Central memory CD8-positive, alpha-beta T cell (primary cell): Measurements from ENCODE around the gene CCNI2.

ENCODE experiments used
- ATAC-seq: fragments of 150-1000 bp; cut with Tn5 transposase; replicated peaks from 2 replicates; pipeline ENCODE4 v1.10.0; 2022; ENCODE audit warnings: mild to moderate bottlenecking, moderate FRiP score, moderate number of reproducible peaks; ENCODE audit not compliant: poor library complexity, severe bottlenecking; ENCODE audit errors: extremely low read depth
- DNase-seq, 2 donors: peaks; one replicate each; pipeline ENCODE4 v3.0.0; 2021; ENCODE audit warnings: low spot score in 2 of 2
- H3K27ac Mint-ChIP-seq: one replicate; pipeline ENCODE4 v1.8.0; 2022; ENCODE audit warnings: low read depth, mild to moderate bottlenecking, moderate library complexity, mixed read lengths
- H3K27me3 Mint-ChIP-seq: one replicate; pipeline ENCODE4 v1.8.0; 2022; ENCODE audit warnings: mixed read lengths
- H3K36me3 Mint-ChIP-seq: one replicate; pipeline ENCODE4 v1.8.0; 2022; ENCODE audit warnings: mild to moderate bottlenecking, moderate library complexity, mixed read lengths; ENCODE audit not compliant: insufficient read depth
- H3K4me1 Mint-ChIP-seq: one replicate; pipeline ENCODE4 v1.8.0; 2022; ENCODE audit warnings: mixed read lengths
- H3K4me3 Mint-ChIP-seq: one replicate; pipeline ENCODE4 v1.8.0; 2022; ENCODE audit warnings: mild to moderate bottlenecking, moderate library complexity, mixed read lengths
- H3K9me3 Mint-ChIP-seq: one replicate; pipeline ENCODE4 v1.8.0; 2022; ENCODE audit warnings: mixed read lengths

Gene CCNI2

GRCh38 chr5:132737982-132738681 is 9.1 kb upstream of the CCNI2 start:
- ATAC-seq (no peak), DNase-seq (no peak)
- Mint-ChIP-seq H3K27ac (peak overlapping the region; percentile 88), H3K4me3 (peak overlapping the region; percentile 93), H3K27me3 (no peaks in the 10 kb centered on the region), H3K4me1 (peaks cover 37% of the 10 kb centered on the region), H3K9me3 (no peaks in the 10 kb centered on the region), H3K36me3 (peaks cover 9% of the 10 kb centered on the region)

GRCh38 chr5:132739232-132739631 is 8.0 kb upstream of the CCNI2 start:
- Mint-ChIP-seq H3K36me3 (peaks cover 4% of the 10 kb centered on the region), H3K9me3 (no peaks in the 10 kb centered on the region), H3K4me3 (no peak overlapping the region)

GRCh38 chr5:132742158-132742557 is 5.1 kb upstream of the CCNI2 start:
- no peak for ATAC-seq
- Mint-ChIP-seq H3K27ac (no peak overlapping the region), H3K9me3 (no peaks in the 10 kb centered on the region), H3K27me3 (no peaks in the 10 kb centered on the region), H3K4me3 (no peak overlapping the region), H3K4me1 (peaks cover 11% of the 10 kb centered on the region), H3K36me3 (peaks cover 6% of the 10 kb centered on the region)
- DNase-seq = no peak

More at GRCh38 chr5:132739232-132739631, 8.0 kb upstream of the CCNI2 start:
- peaks cover 26% of the 10 kb centered on the region for H3K4me1 Mint-ChIP-seq
- no peaks in the 10 kb centered on the region for H3K27me3 Mint-ChIP-seq
- H3K27ac Mint-ChIP-seq = peak overlapping the region; percentile 88
- DNase-seq (no peak), ATAC-seq (no peak)

GRCh38 chr5:132742626-132743025 is 4.6 kb upstream of the CCNI2 start:
- no peaks in the 10 kb centered on the region for H3K27me3 Mint-ChIP-seq
- peaks cover 11% of the 10 kb centered on the region for H3K4me1 Mint-ChIP-seq
- H3K27ac Mint-ChIP-seq = no peak overlapping the region
- ATAC-seq (no peak), DNase-seq (no peak)
- no peak overlapping the region for H3K4me3 Mint-ChIP-seq
- peaks cover 2% of the 10 kb centered on the region for H3K36me3 Mint-ChIP-seq
- H3K9me3 Mint-ChIP-seq = no peaks in the 10 kb centered on the region

- no peak overlapping the region for H3K27ac Mint-ChIP-seq
- H3K4me3 Mint-ChIP-seq = no peak overlapping the region
- ATAC-seq (no peak), DNase-seq (no peak)
- H3K4me1 Mint-ChIP-seq = no peaks in the 10 kb centered on the region
- H3K9me3 Mint-ChIP-seq = no peaks in the 10 kb centered on the region
- H3K27me3 Mint-ChIP-seq = no peaks in the 10 kb centered on the region
- H3K36me3 Mint-ChIP-seq = peaks cover 4% of the 10 kb centered on the region
These were observed 2.6 kb upstream of the CCNI2 start for GRCh38 chr5:132744659-132745058.

- no peak overlapping the region for H3K27ac Mint-ChIP-seq
- H3K9me3 Mint-ChIP-seq = no peaks in the 10 kb centered on the region
- H3K4me3 Mint-ChIP-seq = peak overlapping the region; percentile 78
- no peaks in the 10 kb centered on the region for H3K4me1 Mint-ChIP-seq
- ATAC-seq (no peak), DNase-seq (no peak)
- no peaks in the 10 kb centered on the region for H3K27me3 Mint-ChIP-seq
- peaks cover 4% of the 10 kb centered on the region for H3K36me3 Mint-ChIP-seq
These were observed 653 bp upstream of the CCNI2 start for GRCh38 chr5:132746592-132746953.

- peaks cover 4% of the 10 kb centered on the region for H3K36me3 Mint-ChIP-seq
- H3K9me3 Mint-ChIP-seq = no peaks in the 10 kb centered on the region
- DNase-seq = peak; percentile 30 to 33
- H3K4me3 Mint-ChIP-seq = peak overlapping the region; percentile 78
- ATAC-seq = peak; percentile 59
- H3K27ac Mint-ChIP-seq = no peak overlapping the region
- H3K4me1 Mint-ChIP-seq = no peaks in the 10 kb centered on the region
- no peaks in the 10 kb centered on the region for H3K27me3 Mint-ChIP-seq
These were observed 602 bp downstream of the CCNI2 start for GRCh38 chr5:132747616-132748440.

- no peak overlapping the region for H3K27ac Mint-ChIP-seq
- peaks cover 4% of the 10 kb centered on the region for H3K4me1 Mint-ChIP-seq
- peak overlapping the region; percentile 59 for H3K4me3 Mint-ChIP-seq
These were observed 1.3 kb downstream of the CCNI2 start for GRCh38 chr5:132748522-132749000.

GRCh38 chr5:132749506-132749905 is 2.3 kb downstream of the CCNI2 start:
- peaks cover 5% of the 10 kb centered on the region for H3K4me1 Mint-ChIP-seq
- H3K36me3 Mint-ChIP-seq = peaks cover 4% of the 10 kb centered on the region
- no peaks in the 10 kb centered on the region for H3K27me3 Mint-ChIP-seq
- DNase-seq = no peak
- H3K27ac Mint-ChIP-seq = no peak overlapping the region
- H3K9me3 Mint-ChIP-seq = no peaks in the 10 kb centered on the region
- H3K4me3 Mint-ChIP-seq = no peak overlapping the region
- ATAC-seq = no peak

More at GRCh38 chr5:132748522-132749000, 1.3 kb downstream of the CCNI2 start:
- H3K9me3 Mint-ChIP-seq = no peaks in the 10 kb centered on the region
- DNase-seq (no peak), ATAC-seq (no peak)
- no peaks in the 10 kb centered on the region for H3K27me3 Mint-ChIP-seq
- peaks cover 4% of the 10 kb centered on the region for H3K36me3 Mint-ChIP-seq

- Mint-ChIP-seq H3K27me3 (no peaks in the 10 kb centered on the region), H3K4me1 (peaks cover 5% of the 10 kb centered on the region), H3K4me3 (no peak overlapping the region), H3K9me3 (no peaks in the 10 kb centered on the region), H3K36me3 (peaks cover 4% of the 10 kb centered on the region), H3K27ac (no peak overlapping the region)
- ATAC-seq (no peak), DNase-seq (no peak)
These were observed 3.4 kb downstream of the CCNI2 start for GRCh38 chr5:132750471-132751230.

GRCh38 chr5:132751444-132751843 is 4.2 kb downstream of the CCNI2 start:
- peak overlapping the region; percentile 14 for H3K27ac Mint-ChIP-seq
- DNase-seq (no peak), ATAC-seq (no peak)
- H3K27me3 Mint-ChIP-seq = no peaks in the 10 kb centered on the region
- no peak overlapping the region for H3K4me3 Mint-ChIP-seq
- peaks cover 4% of the 10 kb centered on the region for H3K36me3 Mint-ChIP-seq
- no peaks in the 10 kb centered on the region for H3K9me3 Mint-ChIP-seq
- peaks cover 5% of the 10 kb centered on the region for H3K4me1 Mint-ChIP-seq

- no peaks in the 10 kb centered on the region for H3K27me3 Mint-ChIP-seq
- H3K36me3 Mint-ChIP-seq = peaks cover 2% of the 10 kb centered on the region
- H3K27ac Mint-ChIP-seq = peak overlapping the region; percentile 14
- ATAC-seq (no peak), DNase-seq (no peak)
- peaks cover 5% of the 10 kb centered on the region for H3K4me1 Mint-ChIP-seq
- H3K4me3 Mint-ChIP-seq = no peak overlapping the region
- H3K9me3 Mint-ChIP-seq = no peaks in the 10 kb centered on the region
These were observed 4.8 kb downstream of the CCNI2 start for GRCh38 chr5:132751971-132752580.
